ENCODE data around the gene CERS6.

CERS6 gene

DNA sequence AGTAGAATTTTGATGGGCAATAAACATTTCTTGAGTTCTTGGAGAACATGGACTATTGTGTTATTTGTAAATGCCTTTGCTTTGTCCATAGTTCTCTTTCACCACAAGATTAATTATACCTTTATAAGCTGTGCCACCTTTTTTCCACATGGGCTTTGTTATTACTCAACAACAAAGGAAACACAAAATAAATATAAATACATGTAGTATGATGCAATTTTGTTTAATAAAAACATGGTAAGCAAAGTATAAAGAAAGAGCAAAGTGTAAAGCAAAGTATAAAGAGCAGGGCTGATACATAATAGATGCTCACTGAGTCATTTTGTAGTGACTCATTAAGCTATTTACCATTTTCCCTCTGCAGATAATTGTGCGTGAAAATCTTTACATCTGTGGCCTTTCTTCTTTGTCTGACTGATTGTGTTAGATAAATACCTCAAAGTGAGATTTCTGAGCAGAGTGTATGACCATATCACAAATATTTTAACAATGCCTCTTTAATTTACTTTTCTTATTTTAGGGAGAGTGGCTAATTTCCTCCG is 80.9 kb downstream of the CERS6 start:
- DNase-seq = no peak

DNA sequence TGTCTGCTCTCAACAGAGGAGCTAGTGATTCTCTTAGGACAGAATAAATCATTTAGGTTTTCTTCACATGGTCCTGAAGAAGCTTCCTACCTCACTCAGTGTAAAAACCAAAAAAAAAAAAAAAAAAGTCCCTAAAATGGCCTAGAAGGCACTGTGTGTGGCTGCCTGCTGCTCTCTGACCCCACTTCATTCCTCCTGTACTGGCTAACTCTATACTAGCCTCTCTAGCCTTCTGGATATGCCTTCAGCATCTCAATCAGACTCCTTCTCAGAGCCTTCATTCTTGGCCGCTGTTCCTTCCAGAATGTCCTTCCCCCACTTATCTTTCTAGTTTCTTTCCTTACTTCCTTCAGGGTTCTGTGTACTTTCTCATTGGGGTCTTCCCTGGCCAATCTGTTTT is 82.1 kb downstream of the CERS6 start:
- DNase-seq = no peak

DNA sequence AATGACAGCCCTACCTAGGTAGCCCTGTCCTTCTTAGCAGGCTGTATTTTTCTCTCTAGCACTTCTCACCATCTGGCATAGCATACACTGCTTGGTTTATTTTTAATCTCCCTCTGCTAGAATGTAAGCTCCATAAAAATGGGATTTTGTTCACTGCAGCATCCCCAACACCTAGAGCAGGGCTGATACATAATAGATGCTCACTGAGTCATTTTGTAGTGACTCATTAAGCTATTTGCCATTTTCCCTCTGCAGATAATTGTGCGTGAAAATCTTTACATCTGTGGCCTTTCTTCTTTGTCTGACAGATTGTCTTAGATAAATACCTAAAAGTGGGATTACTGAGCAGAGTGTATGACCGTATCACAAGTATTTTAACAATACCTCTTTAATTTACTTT is 82.5 kb downstream of the CERS6 start:
- no peak for DNase-seq

DNA sequence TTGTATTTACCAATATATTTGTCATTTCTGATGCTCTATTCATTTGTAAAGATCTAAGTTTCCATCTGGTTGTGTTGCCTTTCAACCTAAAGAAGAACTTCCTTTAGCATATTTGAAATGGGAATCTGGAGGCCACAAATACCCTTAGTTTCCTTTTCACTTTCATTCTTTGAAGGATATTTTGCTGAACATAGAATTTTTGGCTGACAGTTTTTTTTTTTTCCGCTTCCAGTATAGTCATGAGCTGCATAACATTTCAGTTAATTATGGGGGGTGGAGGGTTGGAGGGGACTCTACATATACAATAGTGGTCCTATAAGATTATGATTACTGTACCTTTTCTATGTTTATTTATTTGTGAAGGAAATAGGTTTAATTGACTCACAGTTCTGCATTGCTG is 83.9 kb downstream of the CERS6 start:
- no peak for DNase-seq

DNA sequence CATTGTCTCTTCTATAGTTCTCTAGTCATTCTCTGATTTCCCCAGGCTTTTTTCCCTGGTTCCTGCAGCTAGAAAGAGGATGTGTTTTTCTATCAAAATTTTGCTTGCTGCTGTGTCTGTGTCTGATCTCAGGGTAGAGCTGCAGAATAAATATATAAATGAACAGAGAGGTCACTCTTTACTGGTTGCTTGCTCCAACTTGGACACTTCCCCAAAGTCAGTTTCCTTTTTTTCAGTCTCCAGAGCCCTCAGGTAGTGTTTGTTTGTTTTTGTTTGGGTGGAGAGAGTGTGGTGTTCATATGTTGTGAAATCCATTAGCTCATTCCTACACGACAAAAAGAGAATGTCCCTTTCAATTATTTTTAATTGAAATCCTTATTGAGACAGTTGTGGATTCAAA is 85.8 kb downstream of the CERS6 start:
- no peak for DNase-seq

DNA sequence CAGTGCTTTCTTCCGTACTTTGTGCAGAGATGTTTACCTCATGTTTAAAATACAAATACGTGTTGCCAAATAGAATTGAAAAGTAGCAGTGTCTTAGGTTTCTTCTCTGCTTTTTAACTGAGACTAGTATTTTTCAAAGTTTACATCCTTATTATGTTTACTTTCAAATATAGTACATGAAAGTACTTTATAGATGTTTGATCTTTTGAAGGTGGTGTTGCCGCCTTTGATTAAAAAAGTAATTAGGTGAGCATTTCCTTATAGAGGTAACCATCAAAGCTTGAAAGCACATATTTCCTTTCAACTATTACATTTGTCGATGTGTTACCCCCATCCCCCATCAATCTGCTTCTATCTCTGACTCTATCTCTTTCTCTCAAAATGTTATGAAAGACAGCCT is 87.0 kb downstream of the CERS6 start:
- no peak for DNase-seq

DNA sequence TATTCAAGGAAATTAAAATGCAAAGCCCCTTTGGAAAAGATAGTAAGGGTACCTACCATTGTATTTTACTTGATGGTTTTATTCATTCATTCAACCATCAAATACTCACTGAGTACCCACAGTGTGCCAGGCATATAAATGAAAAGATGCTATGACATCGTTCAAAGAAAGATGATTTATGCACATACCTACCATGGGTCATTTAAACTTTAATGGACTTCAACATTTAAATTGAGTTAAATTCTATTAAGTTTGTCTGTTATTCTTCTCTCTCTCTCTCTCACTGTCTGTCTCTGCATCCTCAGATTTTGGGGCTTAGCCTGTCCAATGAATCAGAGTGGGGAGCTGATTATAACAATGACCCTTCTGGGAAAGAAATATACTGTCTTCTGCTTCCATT is 87.9 kb downstream of the CERS6 start:
- DNase-seq = no peak

DNA sequence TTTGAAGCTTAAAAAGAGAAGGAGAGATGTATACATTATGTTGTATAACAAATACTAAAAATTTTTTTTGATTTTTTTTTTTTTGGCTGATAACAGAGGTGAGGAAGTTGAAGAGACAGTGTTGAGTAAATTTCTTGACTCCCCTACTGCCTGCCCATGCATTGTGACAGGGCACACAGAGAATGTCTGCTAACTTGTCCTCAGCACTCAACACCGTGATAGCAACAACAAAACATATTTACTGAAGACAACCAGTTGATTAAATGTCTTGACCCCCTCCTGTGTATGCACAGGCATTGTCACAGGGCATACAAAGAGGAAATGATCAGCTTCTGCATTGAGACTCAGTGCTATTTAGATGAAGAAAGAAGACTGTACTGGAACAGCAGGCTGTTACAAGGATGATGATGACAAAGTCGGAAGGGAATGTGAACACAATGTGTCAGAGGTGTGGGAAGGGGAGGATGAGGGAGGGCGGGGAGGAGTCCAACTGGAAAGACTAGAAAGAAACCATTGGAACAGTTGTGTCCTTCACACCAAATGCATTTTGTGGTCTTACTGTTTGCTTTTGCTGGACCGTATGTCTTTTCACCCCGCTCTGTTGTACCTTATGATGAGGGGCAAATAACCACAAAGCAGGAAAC is 89.5 kb downstream of the CERS6 start:
- DNase-seq = no peak

DNA sequence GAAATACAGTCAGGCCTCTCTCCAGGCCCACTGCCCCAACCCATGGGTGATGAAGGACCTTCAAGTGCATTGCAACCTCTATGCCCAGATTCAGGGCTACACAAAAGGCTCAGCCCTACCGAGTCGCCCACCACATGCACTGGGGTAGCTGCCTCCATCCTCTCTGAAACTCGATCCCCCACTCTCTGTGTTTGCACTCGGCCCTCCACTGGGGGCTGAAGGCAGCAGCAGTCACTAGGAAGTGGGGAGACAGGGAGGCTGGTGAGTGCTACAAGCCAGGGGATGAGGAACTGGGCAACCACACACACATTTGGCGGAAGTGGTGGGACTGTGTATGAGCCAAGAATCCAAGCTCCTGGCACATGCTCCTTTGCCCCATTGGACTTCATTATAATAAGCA is 94.6 kb downstream of the CERS6 start:
- peak; percentile 24 for DNase-seq

DNA sequence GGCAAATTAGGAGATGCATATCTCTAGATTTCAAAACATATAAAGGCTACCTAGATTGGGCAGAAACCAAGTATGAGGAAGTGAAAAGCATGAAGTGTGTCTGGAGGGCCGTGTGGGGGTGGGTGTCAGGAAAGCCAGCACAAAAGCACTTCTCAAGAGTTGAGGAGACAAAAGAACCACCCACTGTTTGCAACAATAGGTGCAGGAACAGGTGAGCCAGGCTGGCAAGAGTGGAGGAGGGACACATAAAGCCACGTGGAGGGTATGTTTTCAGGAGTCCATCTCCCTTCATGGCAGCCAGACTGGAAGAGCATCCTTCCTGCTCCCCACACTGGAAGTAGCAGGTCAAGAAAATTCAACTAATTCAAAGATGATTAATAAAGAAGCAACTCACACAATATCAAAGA is 96.4 kb downstream of the CERS6 start:
- DNase-seq = peak; percentile 13

DNA sequence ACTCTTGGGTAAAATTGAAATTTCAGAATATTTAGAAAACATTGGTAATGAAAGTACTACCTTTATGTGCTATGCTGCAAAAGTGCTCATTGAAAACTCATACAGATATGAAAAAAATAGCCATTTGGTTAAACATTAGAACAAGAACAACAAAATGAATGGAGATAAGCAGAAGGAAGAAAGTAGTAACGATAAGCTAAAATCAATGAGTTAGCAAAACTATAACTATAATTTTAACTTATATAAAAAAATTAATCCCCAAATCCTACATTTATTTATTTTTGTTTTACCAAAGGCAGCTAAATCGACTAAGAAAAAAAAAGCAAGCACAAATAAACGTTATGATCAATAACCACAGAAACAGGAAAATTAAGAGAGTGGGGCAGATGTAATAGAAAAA is 99.2 kb downstream of the CERS6 start:
- DNase-seq = no peak

DNA sequence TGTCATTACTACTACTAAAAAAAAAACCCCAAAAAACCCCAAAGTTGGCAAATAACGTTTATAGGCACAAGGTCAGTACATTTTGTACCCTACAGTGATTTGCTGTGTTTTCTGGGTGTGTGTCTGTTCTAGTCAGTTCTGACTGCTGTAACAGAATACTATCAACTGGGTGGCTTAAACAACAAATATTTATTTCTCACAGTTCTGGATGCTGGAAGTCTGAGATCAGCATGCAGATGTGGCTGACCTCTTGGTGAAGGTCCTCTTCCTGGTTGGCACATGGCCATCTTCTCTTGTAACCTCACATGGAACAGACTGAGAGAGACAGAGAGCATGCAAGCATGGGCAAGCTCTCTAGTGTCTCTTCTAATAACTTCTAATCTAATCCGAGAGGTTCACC is 103.1 kb downstream of the CERS6 start:
- no peak for DNase-seq

DNA sequence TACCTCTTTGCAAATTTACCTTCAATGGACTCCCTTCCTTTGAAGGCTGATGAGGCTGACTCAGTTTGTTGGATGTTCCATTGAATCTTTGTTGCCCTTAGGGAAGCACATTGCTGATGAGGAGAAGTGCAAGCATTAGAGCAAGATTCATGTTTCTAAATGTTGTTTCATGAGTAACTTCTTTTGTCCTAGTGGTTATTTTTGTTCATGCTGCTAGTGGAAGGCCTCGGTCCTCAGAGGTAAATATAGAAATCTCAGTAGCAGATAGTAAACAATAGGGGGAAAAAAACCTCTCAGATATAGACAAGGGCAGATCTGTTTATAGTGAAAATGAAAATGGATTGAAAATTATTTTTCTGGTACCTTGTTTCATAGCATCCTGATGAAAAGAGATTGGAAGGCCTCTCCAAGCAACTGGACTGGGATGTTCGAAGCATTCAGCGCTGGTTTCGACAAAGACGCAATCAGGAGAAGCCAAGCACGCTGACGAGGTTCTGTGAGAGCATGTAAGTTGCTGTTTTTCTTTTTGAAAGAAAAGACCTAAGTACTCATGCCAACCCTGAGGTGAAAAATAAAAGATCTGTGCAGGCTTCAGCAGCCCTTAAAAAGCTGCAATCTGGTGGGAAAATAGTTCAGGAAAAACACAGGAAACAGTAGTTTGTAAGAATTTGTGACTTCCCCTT is 104.9 kb downstream of the CERS6 start:
- no peak for DNase-seq

DNA sequence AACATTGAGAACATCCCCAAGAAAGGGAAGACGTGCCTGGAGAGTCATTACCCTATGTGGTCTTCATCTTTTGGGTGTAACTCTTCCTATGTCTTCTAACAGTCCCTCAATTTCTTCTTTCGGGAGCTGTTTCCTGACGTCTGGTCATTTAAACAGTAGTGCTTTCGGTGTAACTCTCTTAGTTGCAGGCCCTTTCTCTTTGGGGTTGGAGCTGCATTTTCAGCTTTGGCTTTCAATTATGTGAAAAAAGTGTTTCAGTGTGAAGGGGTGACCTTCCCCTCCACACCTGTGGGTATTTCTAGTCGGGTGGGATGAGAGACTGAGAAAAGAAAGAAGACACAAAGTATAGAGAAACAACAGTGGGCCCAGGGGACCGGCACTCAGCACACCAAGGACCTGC is 105.9 kb downstream of the CERS6 start:
- DNase-seq = no peak

DNA sequence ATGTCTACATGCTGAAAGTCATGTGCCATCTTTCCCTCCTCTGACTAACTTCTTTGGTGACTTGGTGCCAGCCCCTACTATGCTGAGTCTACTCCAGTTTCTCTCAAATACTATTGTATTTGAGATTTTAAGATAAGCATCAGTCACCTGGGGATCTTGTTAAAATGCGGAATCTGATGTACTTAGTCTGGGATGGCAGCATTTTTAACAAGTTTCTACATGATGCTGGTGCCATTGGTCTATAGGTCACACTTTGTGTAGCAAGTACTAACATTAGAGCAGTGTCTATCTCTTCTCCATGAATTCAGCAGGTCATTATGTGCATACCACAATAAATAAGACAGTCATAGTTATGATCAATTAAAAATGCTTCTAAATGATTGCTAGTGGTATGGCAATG is 106.9 kb downstream of the CERS6 start:
- no peak for DNase-seq

DNA sequence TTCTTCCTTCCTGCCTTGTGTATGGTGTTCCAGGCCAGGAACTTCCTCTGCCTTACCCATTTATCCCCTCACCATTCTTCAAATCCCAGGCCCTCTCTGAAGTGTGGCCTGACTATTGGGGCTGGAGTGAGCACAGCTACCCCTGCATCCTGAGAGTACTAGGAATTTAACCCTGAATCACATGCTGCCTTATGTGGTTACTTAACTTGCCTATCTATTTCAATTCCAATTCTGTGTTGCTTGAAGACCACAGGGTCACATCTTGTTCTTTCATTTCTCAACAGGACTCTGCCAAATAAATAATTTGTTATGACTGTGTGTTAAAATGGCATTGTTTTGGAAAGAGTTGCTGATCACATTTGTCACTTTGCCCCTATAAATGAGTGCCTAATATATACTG is 108.6 kb downstream of the CERS6 start:
- DNase-seq = no peak

DNA sequence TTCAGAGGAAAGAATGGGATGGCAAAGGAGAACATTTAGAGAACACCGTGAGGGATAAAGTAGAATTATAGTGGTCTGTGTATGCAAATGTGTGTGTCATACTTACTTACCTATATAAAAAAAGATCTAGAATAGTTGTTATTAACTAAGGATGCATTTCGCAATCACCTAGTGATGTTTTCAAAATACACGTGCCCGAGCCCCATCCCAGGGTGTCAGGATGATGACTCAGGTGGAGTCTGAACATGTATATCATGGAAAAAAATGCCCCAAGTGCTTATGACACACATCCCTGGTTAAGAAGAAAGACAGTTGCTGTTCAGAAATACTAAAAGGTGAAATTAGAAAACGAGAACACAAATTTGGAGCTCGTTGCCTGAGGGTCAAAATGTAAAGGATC is 109.0 kb downstream of the CERS6 start:
- no peak for DNase-seq

DNA sequence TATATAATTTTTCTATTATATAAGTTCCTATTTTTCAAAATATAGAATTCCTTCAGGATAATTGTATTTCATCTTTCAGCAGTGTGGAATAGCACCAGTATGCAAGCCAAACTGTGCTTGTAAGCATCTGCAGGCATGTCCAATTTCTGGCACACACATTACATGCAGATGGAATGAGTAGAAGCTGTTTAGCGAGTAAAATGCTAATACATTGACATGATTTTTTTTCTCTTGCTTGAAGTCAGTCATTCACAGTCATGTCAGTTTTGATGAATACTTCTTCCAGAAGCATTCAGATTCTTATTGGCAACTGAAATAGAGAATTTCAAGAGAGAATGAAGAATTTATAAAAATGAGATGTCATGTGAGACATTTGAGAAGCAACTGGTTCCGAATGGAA is 109.4 kb downstream of the CERS6 start:
- no peak for DNase-seq

DNA sequence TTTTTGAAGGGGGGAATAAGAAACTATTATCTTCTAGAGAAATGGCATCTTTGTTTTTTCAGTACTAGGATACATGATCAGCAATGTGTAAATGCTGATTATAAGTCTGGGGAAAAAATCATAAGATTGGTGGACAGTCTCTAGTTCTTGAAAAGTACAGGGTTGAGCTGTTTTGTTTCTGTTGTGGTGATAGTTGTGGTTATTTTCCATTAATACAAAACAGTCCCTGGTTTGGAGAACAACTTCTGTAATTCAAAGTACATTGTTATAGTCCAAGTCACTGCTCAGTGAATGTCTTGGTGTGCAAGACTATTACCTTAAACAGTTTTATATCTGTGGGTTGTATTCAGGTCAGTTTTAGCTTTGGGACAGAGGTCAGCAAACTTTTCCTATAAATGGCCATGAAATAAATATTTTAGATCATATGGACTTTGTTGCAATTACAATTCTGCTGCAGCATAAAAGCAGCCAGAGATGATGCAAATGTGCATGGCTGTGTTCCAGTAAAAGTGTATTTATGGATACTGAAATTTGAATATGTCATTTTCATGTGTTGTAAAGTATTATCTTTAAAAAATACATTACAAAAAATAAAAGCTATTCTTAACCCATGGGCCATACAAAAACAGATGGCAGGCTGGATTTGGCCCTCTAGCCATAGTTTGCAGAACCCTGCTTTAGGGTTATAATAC is 111.0 kb downstream of the CERS6 start:
- DNase-seq = no peak

DNA sequence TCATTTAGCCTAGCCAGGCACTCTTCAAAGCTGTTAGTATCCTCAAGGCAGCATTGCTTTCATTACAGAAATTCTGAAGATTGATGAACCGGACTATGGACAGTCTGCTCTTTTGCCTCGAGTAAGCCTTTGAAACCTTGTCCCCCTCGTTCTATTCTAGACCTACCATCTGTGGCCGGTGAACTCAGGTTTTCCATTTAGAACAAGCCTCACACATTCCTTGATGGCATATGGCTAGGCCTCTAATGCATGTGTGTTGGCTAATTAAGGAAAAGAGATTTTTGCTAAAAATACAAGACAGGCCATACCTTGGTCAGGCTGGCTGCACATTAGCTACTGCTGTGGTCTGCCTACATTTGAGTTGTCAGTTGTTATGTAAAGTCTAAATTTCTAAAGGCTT is 111.8 kb downstream of the CERS6 start:
- DNase-seq = no peak

DNA sequence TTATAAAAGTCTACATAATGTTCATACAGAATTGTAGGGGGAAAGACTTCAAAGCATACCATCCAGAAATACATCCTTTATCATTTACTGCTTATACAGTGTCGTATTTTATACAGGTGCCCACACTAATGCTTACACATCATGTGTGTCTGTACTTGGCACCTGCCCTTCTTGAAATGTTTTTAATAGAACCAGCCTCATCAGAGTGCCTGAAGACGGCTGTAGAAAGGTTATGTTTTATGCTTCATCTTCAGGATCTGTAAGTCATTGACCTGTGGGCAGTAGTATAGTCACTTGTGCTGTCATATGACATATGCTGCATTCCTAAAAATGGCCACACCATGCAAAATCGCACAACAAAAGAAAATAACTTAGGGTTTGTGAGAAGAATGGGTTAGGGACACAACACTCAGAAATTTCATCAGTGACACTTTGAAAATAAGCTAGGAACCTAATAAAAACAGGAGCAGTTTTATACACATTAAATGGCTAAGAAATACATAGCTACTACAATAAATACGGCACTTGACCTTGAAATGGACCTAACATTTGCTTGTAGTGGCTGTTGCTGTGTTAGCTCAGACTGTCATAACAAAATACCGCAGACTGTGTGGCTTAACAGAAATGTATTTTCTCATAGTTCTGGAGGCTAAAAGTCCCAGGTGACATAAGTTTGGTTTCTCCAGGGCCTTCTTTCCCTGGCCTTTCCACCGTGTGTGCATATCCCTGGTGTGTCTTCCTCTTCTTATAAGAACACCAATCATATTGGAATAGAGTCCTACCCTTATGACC is 112.6 kb downstream of the CERS6 start:
- no peak for DNase-seq

DNA sequence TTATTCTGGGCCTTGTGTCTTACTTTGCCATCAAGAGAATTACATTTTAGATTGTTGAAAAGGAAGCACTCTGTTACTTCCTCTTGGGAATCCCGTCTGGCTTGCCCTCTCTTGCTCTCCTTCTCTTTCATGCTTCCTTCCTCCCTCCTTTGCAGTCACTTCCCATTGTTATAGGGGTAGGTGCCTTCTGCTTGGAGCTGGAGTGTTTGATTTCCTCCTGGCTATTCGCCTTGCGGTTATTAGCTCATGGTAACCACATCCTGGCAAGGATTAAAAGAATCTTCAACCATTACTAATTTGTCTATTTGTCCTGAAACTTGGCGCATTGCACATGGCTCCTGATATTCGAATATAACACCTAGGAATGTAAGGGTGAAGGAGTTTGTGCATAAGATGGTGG is 115.0 kb downstream of the CERS6 start:
- DNase-seq = no peak

DNA sequence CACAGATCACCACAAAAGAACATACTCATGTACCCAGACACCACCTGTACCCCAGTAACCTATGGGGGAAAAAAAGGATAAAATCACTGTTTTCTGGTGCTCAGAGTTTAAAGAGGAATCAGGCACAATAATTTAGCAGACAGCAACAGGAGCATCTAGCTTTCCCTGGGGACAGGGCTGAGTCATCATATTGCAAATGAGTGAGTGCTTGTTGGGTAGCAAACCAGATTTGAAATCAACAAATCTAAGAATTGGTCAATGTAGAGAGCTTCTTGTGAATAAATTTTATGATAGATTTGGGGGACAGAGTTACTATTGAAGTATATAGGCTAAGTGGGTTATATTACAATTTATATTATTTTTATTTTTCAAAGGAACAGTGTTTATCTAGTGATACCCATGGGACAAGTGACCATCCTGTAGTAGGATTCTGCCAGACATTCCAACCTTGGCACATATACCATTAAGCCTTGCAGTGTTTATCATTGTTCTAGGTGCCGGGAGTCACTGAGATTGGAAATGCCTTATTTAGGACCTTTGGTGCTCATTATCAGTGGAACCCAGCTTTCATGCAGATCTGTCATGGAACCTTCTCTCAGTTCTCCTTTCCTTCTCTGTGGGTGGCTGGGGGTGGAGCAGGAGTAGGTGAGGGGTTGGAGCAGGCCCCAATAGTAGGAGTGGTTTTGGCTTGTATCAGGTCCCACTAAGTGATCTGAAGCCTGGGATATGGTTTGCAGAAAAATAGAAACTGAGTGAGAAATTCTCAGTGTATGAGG is 117.2 kb downstream of the CERS6 start:
- DNase-seq = no peak

Data from CD4-positive, alpha-beta T cell treated with Interferon gamma for 1 hour (primary cell).